ENCODE measurements around the gene SLAMF8. TPM values are rescaled to one million over a fixed set of nuclear protein-coding genes. Genes with fewer than 3 reads are reported as not detected.

SLAMF8 gene
- polyA plus RNA-seq, 3 donors, result 2.6 to 5.7 (median 5.7) TPM

- Histone ChIP-seq H3K9me3 (replicated peaks in 1 of 2; ENCODE audit: control insufficient read depth in 1 of 2, insufficient read depth in 1 of 2, low read length in 2 of 2) (no peaks in the 10 kb centered on the region), H3K79me2 (ENCODE audit: insufficient read depth, low read length) (no peaks in the 10 kb centered on the region), H3K9ac (ENCODE audit: insufficient read depth, low read length, poor library complexity, severe bottlenecking) (no peak overlapping the region), H4K20me1 (ENCODE audit: insufficient read depth, low read length) (no peaks in the 10 kb centered on the region), H3K4me1 (ENCODE audit: control insufficient read depth in 1 of 2, insufficient read depth in 2 of 2, low read length in 2 of 2) (peaks cover 12 to 18% of the 10 kb centered on the region in 2 donors), H2AFZ (ENCODE audit: insufficient read depth, low read depth, low read length, poor library complexity, severe bottlenecking) (no peak overlapping the region), H3K27me3 (ENCODE audit: control insufficient read depth in 2 of 2, insufficient read depth in 2 of 2, low read length in 2 of 2) (peaks cover 0 to 19% of the 10 kb centered on the region in 2 donors), H3K4me3 (replicated peaks in 1 of 3; ENCODE audit: low read depth in 2 of 3, low read length in 3 of 3) (no peak overlapping the region), H3K4me2 (replicated peaks; ENCODE audit: extremely low read depth, low read length, poor library complexity, severe bottlenecking) (no peak overlapping the region), H3K27ac (ENCODE audit: low read depth in 1 of 2, low read length in 2 of 2) (no peak overlapping the region), H3K36me3 (replicated peaks in 1 of 2; ENCODE audit: control insufficient read depth in 1 of 2, insufficient read depth in 2 of 2, low read length in 2 of 2) (no peaks in the 10 kb centered on the region)
- no peak for TF ChIP-seq CTCF (IDR thresholded peaks at IDR 0.05)
- intact Hi-C loops (cut with micrococcal nuclease), result no loop called here
- Mint-ChIP-seq H3K27me3 (ENCODE audit: low read depth in 3 of 3) (peaks cover 9 to 12% (median 9%) of the 10 kb centered on the region in 3 donors), H3K4me1 (peaks cover 15% of the 10 kb centered on the region), H3K9me3 (no peaks in the 10 kb centered on the region), H3K27ac (no peak overlapping the region), H3K36me3 (no peaks in the 10 kb centered on the region), H3K4me3 (no peak overlapping the region)
- WGBS (ENCODE audit: insufficient coverage), result 92% methylated on average over 34 of the region's 34 CpGs
- DNase-seq, result no peak
Observed at GRCh38 chr1:159855709-159856108, 29.0 kb downstream of the SLAMF8 start.

- no peak for DNase-seq
- no peak for TF ChIP-seq CTCF (IDR thresholded peaks at IDR 0.05)
- peaks cover 11 to 13% (median 11%) of the 10 kb centered on the region in 3 donors for H3K27me3 Mint-ChIP-seq (ENCODE audit: low read depth in 3 of 3)
- no peak overlapping the region for H3K9ac ChIP-seq (ENCODE audit: insufficient read depth, low read length, poor library complexity, severe bottlenecking)
- no peak overlapping the region for H3K27ac ChIP-seq (ENCODE audit: low read depth in 1 of 2, low read length in 2 of 2)
- H3K27me3 ChIP-seq (ENCODE audit: control insufficient read depth in 2 of 2, insufficient read depth in 2 of 2, low read length in 2 of 2), result peaks cover 0 to 19% of the 10 kb centered on the region in 2 donors
- no peaks in the 10 kb centered on the region for H3K9me3 Mint-ChIP-seq
- H3K4me1 Mint-ChIP-seq, result peaks cover 12% of the 10 kb centered on the region
- no peaks in the 10 kb centered on the region for H3K36me3 ChIP-seq (replicated peaks in 1 of 2; ENCODE audit: control insufficient read depth in 1 of 2, insufficient read depth in 2 of 2, low read length in 2 of 2)
- H3K36me3 Mint-ChIP-seq, result no peaks in the 10 kb centered on the region
- no peak overlapping the region for H3K4me3 ChIP-seq (replicated peaks in 1 of 3; ENCODE audit: low read depth in 2 of 3, low read length in 3 of 3)
- WGBS (ENCODE audit: insufficient coverage), result 100% methylated on average over 1 of the region's 1 CpG
- H3K4me1 ChIP-seq (ENCODE audit: control insufficient read depth in 1 of 2, insufficient read depth in 2 of 2, low read length in 2 of 2), result peaks cover 12 to 18% of the 10 kb centered on the region in 2 donors
- intact Hi-C loops (cut with micrococcal nuclease), result no loop called here
- no peak overlapping the region for H3K27ac Mint-ChIP-seq
- H3K4me2 ChIP-seq (replicated peaks; ENCODE audit: extremely low read depth, low read length, poor library complexity, severe bottlenecking), result no peak overlapping the region
- H3K9me3 ChIP-seq (replicated peaks in 1 of 2; ENCODE audit: control insufficient read depth in 1 of 2, insufficient read depth in 1 of 2, low read length in 2 of 2), result no peaks in the 10 kb centered on the region
- no peaks in the 10 kb centered on the region for H4K20me1 ChIP-seq (ENCODE audit: insufficient read depth, low read length)
- no peak overlapping the region for H3K4me3 Mint-ChIP-seq
- no peaks in the 10 kb centered on the region for H3K79me2 ChIP-seq (ENCODE audit: insufficient read depth, low read length)
- H2AFZ ChIP-seq (ENCODE audit: insufficient read depth, low read depth, low read length, poor library complexity, severe bottlenecking), result no peak overlapping the region
Observed at GRCh38 chr1:159856576-159856975, 29.9 kb downstream of the SLAMF8 start.

All from CD14-positive monocyte (primary cell).